Epithelial cell of proximal tubule (primary cell): ENCODE measurements around the gene ATAT1. TPM values are rescaled to one million over a fixed set of nuclear protein-coding genes. Genes with fewer than 3 reads are reported as not detected.

ENCODE experiments used
- DNase-seq: peaks from one replicate; pipeline ENCODE4 v3.0.0-alpha.2; 2011; ENCODE audit warnings: low read depth
- H3K4me3 ChIP-seq: 2 replicates; pipeline ENCODE4 v1.5.1; 2011; ENCODE audit warnings: low read depth, mild to moderate bottlenecking, low read length
- total RNA-seq: library from RNA; depleted of rRNA; stranded (reverse); fragments of >200 nt; gene quantifications from 2 replicates; pipeline ENCODE4 v1.2.3, GENCODE V29; 2015
- TF ChIP-seq, protein P1 (sequence below): conservative IDR thresholded peaks from 2 replicates; pipeline ENCODE4 v1.5.1; 2012; ENCODE audit warnings: low read depth, mild to moderate bottlenecking, low read length

Gene ATAT1
- total RNA-seq = 6.2 and 8.9 TPM in 2 replicates

- no peak for DNase-seq
- TF ChIP-seq, protein P1, sequence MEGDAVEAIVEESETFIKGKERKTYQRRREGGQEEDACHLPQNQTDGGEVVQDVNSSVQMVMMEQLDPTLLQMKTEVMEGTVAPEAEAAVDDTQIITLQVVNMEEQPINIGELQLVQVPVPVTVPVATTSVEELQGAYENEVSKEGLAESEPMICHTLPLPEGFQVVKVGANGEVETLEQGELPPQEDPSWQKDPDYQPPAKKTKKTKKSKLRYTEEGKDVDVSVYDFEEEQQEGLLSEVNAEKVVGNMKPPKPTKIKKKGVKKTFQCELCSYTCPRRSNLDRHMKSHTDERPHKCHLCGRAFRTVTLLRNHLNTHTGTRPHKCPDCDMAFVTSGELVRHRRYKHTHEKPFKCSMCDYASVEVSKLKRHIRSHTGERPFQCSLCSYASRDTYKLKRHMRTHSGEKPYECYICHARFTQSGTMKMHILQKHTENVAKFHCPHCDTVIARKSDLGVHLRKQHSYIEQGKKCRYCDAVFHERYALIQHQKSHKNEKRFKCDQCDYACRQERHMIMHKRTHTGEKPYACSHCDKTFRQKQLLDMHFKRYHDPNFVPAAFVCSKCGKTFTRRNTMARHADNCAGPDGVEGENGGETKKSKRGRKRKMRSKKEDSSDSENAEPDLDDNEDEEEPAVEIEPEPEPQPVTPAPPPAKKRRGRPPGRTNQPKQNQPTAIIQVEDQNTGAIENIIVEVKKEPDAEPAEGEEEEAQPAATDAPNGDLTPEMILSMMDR = peak; percentile 50
Observed at GRCh38 chr6:30626484-30627366, at the start of gene ATAT1. TSS of gene ATAT1 (plus strand) at chr6:30626874.

DNA sequence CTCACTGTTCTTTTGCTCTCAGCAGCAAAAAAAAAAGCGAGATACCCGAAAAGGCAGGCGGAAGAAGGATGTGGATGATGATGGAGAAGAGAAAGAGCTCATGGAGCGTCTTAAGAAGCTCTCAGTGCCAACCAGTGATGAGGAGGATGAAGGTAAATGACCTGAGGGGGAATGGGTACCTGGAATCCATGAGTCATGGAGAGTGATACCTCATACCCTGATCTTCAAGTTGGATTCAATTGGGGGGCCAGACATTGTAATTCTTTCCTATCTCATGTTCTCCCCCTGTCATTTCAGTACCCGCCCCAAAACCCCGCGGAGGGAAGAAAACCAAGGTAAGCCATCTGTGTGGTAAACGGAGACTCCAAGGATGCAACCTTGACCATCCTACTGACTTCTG, 48.6 kb upstream of the ATAT1 start:
- no peak overlapping the region for H3K4me3 ChIP-seq
- no peak for DNase-seq
- TF ChIP-seq, protein P1 = no peak

More at GRCh38 chr6:30626484-30627366, at the start of gene ATAT1:
- H3K4me3 ChIP-seq = peak within 1 kb of the TSS; percentile 89

DNA sequence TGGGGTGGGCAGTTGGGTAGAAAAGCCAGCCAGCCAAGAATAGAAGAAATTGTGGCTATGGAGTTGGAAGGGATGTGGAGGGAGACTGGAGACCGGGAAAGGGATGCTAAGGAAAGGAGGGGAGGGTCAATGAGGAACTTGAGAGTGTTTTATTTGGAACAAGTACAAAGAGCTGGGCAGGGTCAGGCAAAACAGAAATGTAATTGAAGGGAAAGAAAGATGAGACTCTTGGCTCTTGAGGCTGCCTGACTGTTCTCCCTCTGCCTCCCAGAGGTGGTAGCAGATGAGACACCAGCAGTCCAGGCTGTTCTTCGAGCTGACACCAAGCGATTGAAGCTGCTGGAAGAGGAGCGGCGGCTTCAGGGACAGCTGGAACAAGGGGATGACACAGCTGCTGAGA, 42.8 kb upstream of the ATAT1 start:
- TF ChIP-seq, protein P1 = no peak
- no peak overlapping the region for H3K4me3 ChIP-seq
- DNase-seq = no peak

- H3K4me3 ChIP-seq = no peak overlapping the region
- TF ChIP-seq, protein P1 = no peak
- no peak for DNase-seq
Observed at GRCh38 chr6:30589754-30590358, 36.8 kb upstream of the ATAT1 start.

DNA sequence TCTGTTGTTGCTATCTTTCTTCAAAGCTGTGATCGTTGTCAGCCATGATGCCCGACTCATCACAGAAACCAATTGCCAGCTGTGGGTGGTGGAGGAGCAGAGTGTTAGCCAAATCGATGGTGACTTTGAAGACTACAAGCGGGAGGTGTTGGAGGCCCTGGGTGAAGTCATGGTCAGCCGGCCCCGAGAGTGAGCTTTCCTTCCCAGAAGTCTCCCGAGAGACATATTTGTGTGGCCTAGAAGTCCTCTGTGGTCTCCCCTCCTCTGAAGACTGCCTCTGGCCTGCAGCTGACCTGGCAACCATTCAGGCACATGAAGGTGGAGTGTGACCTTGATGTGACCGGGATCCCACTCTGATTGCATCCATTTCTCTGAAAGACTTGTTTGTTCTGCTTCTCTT, 36.2 kb upstream of the ATAT1 start:
- TF ChIP-seq, protein P1 = no peak
- no peak for DNase-seq
- H3K4me3 ChIP-seq = no peak overlapping the region

- no peak for DNase-seq
- H3K4me3 ChIP-seq = no peak overlapping the region
- TF ChIP-seq, protein P1 = no peak
Observed at GRCh38 chr6:30591008-30591407, 35.7 kb upstream of the ATAT1 start.
